Effector memory CD4-positive, alpha-beta T cell (primary cell): Measurements from ENCODE around the gene ITGB5.

Source experiments
- DNase-seq, 3 donors: peaks; one replicate each; pipeline ENCODE4 v3.0.0-alpha.2; 2020
- H3K27ac ChIP-seq: 2 replicates; pipeline ENCODE4 v1.7.0; 2013; ENCODE audit warnings: mild to moderate bottlenecking, low read length, moderate library complexity; ENCODE audit not compliant: insufficient read depth, poor library complexity, severe bottlenecking
- H3K27me3 ChIP-seq: replicated peaks from 2 replicates; pipeline ENCODE4 v1.7.0; 2013; ENCODE audit warnings: mild to moderate bottlenecking, low read length; ENCODE audit not compliant: insufficient read depth, control insufficient read depth, poor library complexity, severe bottlenecking
- H3K36me3 ChIP-seq: 2 replicates; pipeline ENCODE4 v1.7.0; 2013; ENCODE audit warnings: mild to moderate bottlenecking, low read length, moderate library complexity; ENCODE audit not compliant: control insufficient read depth, insufficient read depth
- H3K4me1 ChIP-seq: 2 replicates; pipeline ENCODE4 v1.7.0; 2013; ENCODE audit warnings: low read length, mild to moderate bottlenecking; ENCODE audit not compliant: control insufficient read depth, insufficient read depth, poor library complexity, severe bottlenecking
- H3K4me3 ChIP-seq: 2 replicates; pipeline ENCODE4 v1.7.0; 2013; ENCODE audit warnings: low read length, low read depth, mild to moderate bottlenecking; ENCODE audit not compliant: insufficient read depth, poor library complexity, severe bottlenecking
- H3K9me3 ChIP-seq: 2 replicates; pipeline ENCODE4 v1.7.0; 2013; ENCODE audit warnings: mild to moderate bottlenecking, low read length, moderate library complexity; ENCODE audit not compliant: control insufficient read depth

ITGB5 gene

DNA sequence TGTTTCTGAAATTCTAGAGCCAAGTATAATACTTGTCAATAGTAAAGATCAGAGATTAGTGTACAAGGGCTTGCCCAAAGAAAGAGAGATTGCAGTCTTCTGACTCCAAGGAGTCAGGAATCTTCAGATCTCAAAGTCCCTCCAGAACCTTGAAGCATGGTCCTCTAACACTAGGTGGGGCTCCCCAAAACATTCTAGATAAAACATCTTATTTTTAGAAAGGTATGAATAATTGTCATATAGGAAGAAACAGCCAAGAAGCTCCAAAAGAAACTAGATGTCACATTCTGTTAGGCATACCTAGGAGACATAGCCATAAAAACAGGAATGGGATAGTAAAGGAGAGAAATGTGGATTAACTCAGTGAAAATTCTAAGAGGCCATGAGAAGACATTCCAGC, 36.7 kb upstream of the ITGB5 start:
- Histone ChIP-seq H3K4me3 (no peak overlapping the region), H3K27me3 (no peaks in the 10 kb centered on the region), H3K27ac (no peak overlapping the region), H3K9me3 (no peaks in the 10 kb centered on the region), H3K4me1 (no peaks in the 10 kb centered on the region), H3K36me3 (no peaks in the 10 kb centered on the region)
- no peak for DNase-seq

DNA sequence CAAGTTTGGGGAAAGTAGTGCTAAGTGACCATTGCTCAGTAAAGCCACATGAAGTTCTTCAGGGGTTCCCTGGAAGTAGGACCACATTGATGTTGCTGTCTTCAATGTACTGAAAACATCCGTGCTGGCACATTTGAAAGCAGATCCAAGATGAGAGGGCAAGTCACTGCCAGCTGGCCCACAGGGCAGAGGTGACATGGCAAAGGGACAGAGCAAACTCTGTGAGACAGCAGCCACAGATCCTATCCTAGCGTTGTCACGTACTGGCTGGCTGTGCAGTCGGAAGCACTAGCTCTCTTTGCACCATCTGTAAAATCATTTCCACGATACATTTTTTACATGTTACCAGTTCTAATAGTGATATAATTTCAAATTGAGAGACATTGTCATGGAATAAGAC, 33.6 kb upstream of the ITGB5 start:
- H3K27me3 ChIP-seq: no peaks in the 10 kb centered on the region
- DNase-seq: no peak
- no peaks in the 10 kb centered on the region for H3K36me3 ChIP-seq
- H3K27ac ChIP-seq: no peak overlapping the region
- H3K4me3 ChIP-seq: no peak overlapping the region
- no peaks in the 10 kb centered on the region for H3K9me3 ChIP-seq
- no peaks in the 10 kb centered on the region for H3K4me1 ChIP-seq

DNA sequence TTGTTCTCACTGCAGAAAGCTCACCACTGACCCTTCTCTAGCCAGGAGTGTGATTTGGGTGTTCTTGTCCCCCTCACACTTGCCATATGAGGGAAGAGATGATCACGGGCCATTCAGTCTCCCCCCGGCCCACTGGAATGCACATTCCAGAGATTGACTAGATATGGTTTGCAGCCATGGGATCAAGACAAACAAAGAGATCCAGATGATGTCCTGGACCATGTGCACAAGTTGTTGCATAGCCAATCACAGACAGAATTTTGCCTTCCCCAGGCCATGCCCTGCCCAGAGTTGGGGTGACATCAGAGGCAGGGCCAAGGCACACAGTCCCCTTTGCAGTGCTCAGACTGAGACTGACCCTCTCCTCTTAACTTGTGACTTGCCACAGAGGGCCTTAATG, 32.6 kb upstream of the ITGB5 start:
- Histone ChIP-seq H3K27me3 (no peaks in the 10 kb centered on the region), H3K27ac (no peak overlapping the region), H3K4me1 (no peaks in the 10 kb centered on the region), H3K36me3 (no peaks in the 10 kb centered on the region), H3K4me3 (no peak overlapping the region), H3K9me3 (no peaks in the 10 kb centered on the region)
- no peak for DNase-seq

DNA sequence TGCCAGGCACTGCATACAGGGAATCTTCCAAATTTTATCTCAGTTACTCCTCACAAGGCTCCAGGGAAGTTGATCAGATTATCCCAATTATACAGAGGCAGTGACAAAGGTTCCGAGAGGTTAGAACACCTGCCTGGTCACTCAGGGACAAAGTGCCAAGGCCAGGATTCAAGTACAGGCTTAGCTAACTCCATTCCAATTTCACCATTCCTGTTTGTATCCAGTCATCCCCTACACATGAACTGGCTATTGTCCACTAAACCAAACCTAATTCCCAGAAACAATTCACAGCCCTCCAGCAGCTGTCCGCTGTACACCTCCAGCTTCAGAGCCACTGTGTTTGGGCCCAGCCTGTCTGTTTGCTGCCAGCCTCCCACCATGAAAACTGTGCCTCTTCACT, 31.4 kb upstream of the ITGB5 start:
- no peaks in the 10 kb centered on the region for H3K9me3 ChIP-seq
- no peak for DNase-seq

GRCh38 chr3:124916837-124917409, 29.8 kb upstream of the ITGB5 start:
- Histone ChIP-seq H3K9me3 (no peaks in the 10 kb centered on the region), H3K27me3 (no peaks in the 10 kb centered on the region), H3K4me3 (no peak overlapping the region), H3K4me1 (no peaks in the 10 kb centered on the region), H3K36me3 (no peaks in the 10 kb centered on the region), H3K27ac (no peak overlapping the region)
- no peak for DNase-seq

More for the DNA sequence above, 31.4 kb upstream of the ITGB5 start:
- Histone ChIP-seq H3K27ac (no peak overlapping the region), H3K4me1 (no peaks in the 10 kb centered on the region), H3K4me3 (no peak overlapping the region), H3K36me3 (no peaks in the 10 kb centered on the region), H3K27me3 (no peaks in the 10 kb centered on the region)

- H3K27ac ChIP-seq: no peak overlapping the region
Measured at GRCh38 chr3:124915254-124915653, 28.1 kb upstream of the ITGB5 start.

DNA sequence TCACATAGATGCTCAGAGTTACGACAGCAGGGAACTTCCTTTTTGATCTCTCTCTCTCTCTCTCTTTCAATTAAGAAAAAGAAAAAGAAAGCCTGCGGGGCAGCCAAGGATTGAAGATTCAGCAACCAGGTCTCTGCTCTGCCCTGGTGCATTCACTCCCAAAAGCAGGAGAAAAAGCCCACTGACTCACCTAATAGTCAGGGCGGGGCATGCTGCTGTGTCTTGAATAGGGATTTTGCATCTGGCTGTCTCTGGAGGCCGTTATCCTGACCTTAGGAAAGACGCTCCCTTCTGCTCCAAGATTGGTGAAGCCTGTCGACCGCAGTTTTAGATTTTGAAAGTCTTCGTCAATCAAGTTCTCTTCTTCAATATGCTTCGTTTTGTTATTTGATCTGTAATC, 20.8 kb upstream of the ITGB5 start:
- no peak for DNase-seq
- no peaks in the 10 kb centered on the region for H3K36me3 ChIP-seq
- no peak overlapping the region for H3K27ac ChIP-seq
- H3K4me1 ChIP-seq: no peaks in the 10 kb centered on the region
- H3K4me3 ChIP-seq: no peak overlapping the region
- H3K9me3 ChIP-seq: no peaks in the 10 kb centered on the region
- no peaks in the 10 kb centered on the region for H3K27me3 ChIP-seq

More at GRCh38 chr3:124915254-124915653, 28.1 kb upstream of the ITGB5 start:
- H3K27me3 ChIP-seq: no peaks in the 10 kb centered on the region
- no peaks in the 10 kb centered on the region for H3K4me1 ChIP-seq
- DNase-seq: no peak
- H3K36me3 ChIP-seq: no peaks in the 10 kb centered on the region
- H3K9me3 ChIP-seq: no peaks in the 10 kb centered on the region
- no peak overlapping the region for H3K4me3 ChIP-seq

- Histone ChIP-seq H3K9me3 (no peaks in the 10 kb centered on the region), H3K36me3 (no peaks in the 10 kb centered on the region), H3K4me3 (no peak overlapping the region), H3K27me3 (no peaks in the 10 kb centered on the region), H3K4me1 (no peaks in the 10 kb centered on the region), H3K27ac (no peak overlapping the region)
- DNase-seq: no peak
Measured at GRCh38 chr3:124904835-124905492, 17.8 kb upstream of the ITGB5 start.

- H3K4me1 ChIP-seq: no peaks in the 10 kb centered on the region
- H3K36me3 ChIP-seq: no peaks in the 10 kb centered on the region
- H3K27ac ChIP-seq: no peak overlapping the region
- DNase-seq: no peak
- no peaks in the 10 kb centered on the region for H3K27me3 ChIP-seq
- no peak overlapping the region for H3K4me3 ChIP-seq
- H3K9me3 ChIP-seq: no peaks in the 10 kb centered on the region
Measured at GRCh38 chr3:124903896-124904834, 17.0 kb upstream of the ITGB5 start.
